WTC11 (cell line): ENCODE measurements around the gene NDUFAF2.

Source experiments
- ATF1 ChIP-seq: sonication (generic); formaldehyde crosslinking; IDR thresholded peaks from 2 replicates; pipeline ENCODE4 v1.8.1; 2023; ENCODE audit warnings: mild to moderate bottlenecking, moderate library complexity, missing genetic modification reagents
- CTCF ChIP-seq: fragments of 200-600 bp; IDR thresholded peaks from 2 replicates; pipeline ENCODE4 v1.8.0; 2022; ENCODE audit warnings: antibody characterized with exemption
- GTF2I ChIP-seq: fragments of 250-450 bp; sonication (Bioruptor Pico); conservative IDR thresholded peaks from 2 replicates; pipeline ENCODE4 v1.4.0; 2021; ENCODE audit warnings: mild to moderate bottlenecking
- HMGA2 ChIP-seq: fragments of 250-450 bp; sonication (Bioruptor Pico); IDR thresholded peaks from 2 replicates; pipeline ENCODE4 v1.4.0; 2021; ENCODE audit warnings: mild to moderate bottlenecking, moderate library complexity
- IRF2 ChIP-seq: sonication (generic); formaldehyde crosslinking; IDR thresholded peaks from 2 replicates; pipeline ENCODE4 v1.8.0; 2022; ENCODE audit warnings: low read depth, missing genetic modification reagents, borderline replicate concordance
- SMAD3 ChIP-seq: sonication (generic); formaldehyde crosslinking; IDR thresholded peaks from 2 replicates; pipeline ENCODE4 v1.8.0; 2022; ENCODE audit warnings: missing genetic modification reagents, mild to moderate bottlenecking, borderline replicate concordance
- ZNF416 ChIP-seq: fragments of 250-450 bp; sonication (Bioruptor Pico); IDR thresholded peaks from 2 replicates; pipeline ENCODE4 v1.9.0; 2021; ENCODE audit warnings: mild to moderate bottlenecking, inconsistent platforms
- TF ChIP-seq, protein P1 (sequence below): sonication (generic); formaldehyde crosslinking; IDR thresholded peaks from 2 replicates; pipeline ENCODE4 v1.8.0; 2022; ENCODE audit warnings: missing genetic modification reagents
- TF ChIP-seq, protein P2 (sequence below): sonication (generic); formaldehyde crosslinking; IDR thresholded peaks from 2 replicates; pipeline ENCODE4 v1.8.0; 2022; ENCODE audit warnings: mild to moderate bottlenecking, missing genetic modification reagents
- TF ChIP-seq, protein P3 (sequence below): sonication (generic); formaldehyde crosslinking; IDR thresholded peaks from 2 replicates; pipeline ENCODE4 v1.8.0; 2022; ENCODE audit warnings: mild to moderate bottlenecking, missing genetic modification reagents
- TF ChIP-seq, protein P4 (sequence below): sonication (generic); formaldehyde crosslinking; IDR thresholded peaks from 2 replicates; pipeline ENCODE4 v1.8.1; 2022; ENCODE audit warnings: low read depth, mild to moderate bottlenecking, moderate library complexity, missing genetic modification reagents, borderline replicate concordance

GRCh38 chr5:60945813-60946187 lies 795 bp downstream of the NDUFAF2 start:
- no peak for TF ChIP-seq CTCF
- no peak for TF ChIP-seq HMGA2
- no peak for TF ChIP-seq ZNF416 (CRISPR knock-in tag)
- TF ChIP-seq, protein P1, sequence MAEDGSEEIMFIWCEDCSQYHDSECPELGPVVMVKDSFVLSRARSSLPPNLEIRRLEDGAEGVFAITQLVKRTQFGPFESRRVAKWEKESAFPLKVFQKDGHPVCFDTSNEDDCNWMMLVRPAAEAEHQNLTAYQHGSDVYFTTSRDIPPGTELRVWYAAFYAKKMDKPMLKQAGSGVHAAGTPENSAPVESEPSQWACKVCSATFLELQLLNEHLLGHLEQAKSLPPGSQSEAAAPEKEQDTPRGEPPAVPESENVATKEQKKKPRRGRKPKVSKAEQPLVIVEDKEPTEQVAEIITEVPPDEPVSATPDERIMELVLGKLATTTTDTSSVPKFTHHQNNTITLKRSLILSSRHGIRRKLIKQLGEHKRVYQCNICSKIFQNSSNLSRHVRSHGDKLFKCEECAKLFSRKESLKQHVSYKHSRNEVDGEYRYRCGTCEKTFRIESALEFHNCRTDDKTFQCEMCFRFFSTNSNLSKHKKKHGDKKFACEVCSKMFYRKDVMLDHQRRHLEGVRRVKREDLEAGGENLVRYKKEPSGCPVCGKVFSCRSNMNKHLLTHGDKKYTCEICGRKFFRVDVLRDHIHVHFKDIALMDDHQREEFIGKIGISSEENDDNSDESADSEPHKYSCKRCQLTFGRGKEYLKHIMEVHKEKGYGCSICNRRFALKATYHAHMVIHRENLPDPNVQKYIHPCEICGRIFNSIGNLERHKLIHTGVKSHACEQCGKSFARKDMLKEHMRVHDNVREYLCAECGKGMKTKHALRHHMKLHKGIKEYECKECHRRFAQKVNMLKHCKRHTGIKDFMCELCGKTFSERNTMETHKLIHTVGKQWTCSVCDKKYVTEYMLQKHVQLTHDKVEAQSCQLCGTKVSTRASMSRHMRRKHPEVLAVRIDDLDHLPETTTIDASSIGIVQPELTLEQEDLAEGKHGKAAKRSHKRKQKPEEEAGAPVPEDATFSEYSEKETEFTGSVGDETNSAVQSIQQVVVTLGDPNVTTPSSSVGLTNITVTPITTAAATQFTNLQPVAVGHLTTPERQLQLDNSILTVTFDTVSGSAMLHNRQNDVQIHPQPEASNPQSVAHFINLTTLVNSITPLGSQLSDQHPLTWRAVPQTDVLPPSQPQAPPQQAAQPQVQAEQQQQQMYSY (CRISPR knock-in tag) = no peak
- TF ChIP-seq, protein P2, sequence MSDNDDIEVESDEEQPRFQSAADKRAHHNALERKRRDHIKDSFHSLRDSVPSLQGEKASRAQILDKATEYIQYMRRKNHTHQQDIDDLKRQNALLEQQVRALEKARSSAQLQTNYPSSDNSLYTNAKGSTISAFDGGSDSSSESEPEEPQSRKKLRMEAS (CRISPR knock-in tag) = no peak
- TF ChIP-seq, protein P3, sequence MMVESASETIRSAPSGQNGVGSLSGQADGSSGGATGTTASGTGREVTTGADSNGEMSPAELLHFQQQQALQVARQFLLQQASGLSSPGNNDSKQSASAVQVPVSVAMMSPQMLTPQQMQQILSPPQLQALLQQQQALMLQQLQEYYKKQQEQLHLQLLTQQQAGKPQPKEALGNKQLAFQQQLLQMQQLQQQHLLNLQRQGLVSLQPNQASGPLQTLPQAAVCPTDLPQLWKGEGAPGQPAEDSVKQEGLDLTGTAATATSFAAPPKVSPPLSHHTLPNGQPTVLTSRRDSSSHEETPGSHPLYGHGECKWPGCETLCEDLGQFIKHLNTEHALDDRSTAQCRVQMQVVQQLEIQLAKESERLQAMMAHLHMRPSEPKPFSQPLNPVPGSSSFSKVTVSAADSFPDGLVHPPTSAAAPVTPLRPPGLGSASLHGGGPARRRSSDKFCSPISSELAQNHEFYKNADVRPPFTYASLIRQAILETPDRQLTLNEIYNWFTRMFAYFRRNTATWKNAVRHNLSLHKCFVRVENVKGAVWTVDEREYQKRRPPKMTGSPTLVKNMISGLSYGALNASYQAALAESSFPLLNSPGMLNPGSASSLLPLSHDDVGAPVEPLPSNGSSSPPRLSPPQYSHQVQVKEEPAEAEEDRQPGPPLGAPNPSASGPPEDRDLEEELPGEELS (CRISPR knock-in tag) = no peak
- TF ChIP-seq GTF2I (CRISPR knock-in tag) = no peak
- TF ChIP-seq SMAD3 (CRISPR knock-in tag) = no peak
- TF ChIP-seq, protein P4, sequence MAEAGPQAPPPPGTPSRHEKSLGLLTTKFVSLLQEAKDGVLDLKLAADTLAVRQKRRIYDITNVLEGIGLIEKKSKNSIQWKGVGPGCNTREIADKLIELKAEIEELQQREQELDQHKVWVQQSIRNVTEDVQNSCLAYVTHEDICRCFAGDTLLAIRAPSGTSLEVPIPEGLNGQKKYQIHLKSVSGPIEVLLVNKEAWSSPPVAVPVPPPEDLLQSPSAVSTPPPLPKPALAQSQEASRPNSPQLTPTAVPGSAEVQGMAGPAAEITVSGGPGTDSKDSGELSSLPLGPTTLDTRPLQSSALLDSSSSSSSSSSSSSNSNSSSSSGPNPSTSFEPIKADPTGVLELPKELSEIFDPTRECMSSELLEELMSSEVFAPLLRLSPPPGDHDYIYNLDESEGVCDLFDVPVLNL (CRISPR knock-in tag) = no peak
- TF ChIP-seq ATF1 (CRISPR knock-in tag) = no peak
- no peak for TF ChIP-seq IRF2 (CRISPR knock-in tag)
